ENCODE results near the gene MOB2. TPM values are rescaled to one million over a fixed set of nuclear protein-coding genes. Genes with fewer than 3 reads are reported as not detected.

Gene MOB2
- total and polyA plus RNA-seq, 9 of the 15 experiments (the other 6 are each of a cell fraction or from before 2014, with no cell fraction given): 0.17 to 36.8 (median 19.2) TPM

DNA sequence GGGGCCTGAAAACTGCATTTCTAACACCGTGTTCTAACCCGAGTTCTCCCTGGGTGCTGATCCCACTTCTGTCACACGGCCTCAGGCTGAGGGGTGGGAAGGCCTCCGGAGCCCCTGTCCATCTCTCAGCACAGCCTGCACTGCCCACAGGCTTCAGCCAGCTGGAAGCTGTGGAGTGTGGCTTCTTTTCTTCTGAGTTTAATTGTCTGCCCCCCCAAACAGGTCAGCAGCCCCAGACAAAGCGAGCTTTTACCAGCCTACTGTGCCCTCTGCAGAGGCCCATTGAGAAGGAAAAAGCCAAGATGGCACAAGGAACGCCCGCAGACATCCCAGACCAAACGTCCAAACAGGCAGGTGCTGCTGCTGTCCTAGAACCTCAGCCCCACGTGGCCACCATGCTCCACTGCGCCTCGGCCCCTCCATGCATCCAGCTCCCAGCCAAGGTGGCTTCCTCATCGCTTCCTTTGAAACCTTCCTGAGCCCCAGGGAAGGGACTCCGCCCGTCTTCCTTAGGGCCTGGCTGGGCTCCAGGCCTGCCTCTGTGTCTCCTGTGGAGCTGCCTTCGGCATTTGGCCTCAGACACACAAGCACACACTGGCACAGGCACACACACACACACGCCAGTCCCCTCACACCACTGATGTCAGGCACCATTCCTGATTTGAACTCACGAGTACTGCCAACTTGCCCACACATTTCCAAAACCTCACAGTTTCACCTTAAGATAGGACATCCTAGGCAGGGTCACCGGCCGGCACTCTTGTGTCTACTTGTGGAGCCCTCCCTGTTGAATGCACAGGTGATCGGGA is 1.7 kb downstream of the MOB2 start (continued):
- TF ChIP-seq, protein P1, sequence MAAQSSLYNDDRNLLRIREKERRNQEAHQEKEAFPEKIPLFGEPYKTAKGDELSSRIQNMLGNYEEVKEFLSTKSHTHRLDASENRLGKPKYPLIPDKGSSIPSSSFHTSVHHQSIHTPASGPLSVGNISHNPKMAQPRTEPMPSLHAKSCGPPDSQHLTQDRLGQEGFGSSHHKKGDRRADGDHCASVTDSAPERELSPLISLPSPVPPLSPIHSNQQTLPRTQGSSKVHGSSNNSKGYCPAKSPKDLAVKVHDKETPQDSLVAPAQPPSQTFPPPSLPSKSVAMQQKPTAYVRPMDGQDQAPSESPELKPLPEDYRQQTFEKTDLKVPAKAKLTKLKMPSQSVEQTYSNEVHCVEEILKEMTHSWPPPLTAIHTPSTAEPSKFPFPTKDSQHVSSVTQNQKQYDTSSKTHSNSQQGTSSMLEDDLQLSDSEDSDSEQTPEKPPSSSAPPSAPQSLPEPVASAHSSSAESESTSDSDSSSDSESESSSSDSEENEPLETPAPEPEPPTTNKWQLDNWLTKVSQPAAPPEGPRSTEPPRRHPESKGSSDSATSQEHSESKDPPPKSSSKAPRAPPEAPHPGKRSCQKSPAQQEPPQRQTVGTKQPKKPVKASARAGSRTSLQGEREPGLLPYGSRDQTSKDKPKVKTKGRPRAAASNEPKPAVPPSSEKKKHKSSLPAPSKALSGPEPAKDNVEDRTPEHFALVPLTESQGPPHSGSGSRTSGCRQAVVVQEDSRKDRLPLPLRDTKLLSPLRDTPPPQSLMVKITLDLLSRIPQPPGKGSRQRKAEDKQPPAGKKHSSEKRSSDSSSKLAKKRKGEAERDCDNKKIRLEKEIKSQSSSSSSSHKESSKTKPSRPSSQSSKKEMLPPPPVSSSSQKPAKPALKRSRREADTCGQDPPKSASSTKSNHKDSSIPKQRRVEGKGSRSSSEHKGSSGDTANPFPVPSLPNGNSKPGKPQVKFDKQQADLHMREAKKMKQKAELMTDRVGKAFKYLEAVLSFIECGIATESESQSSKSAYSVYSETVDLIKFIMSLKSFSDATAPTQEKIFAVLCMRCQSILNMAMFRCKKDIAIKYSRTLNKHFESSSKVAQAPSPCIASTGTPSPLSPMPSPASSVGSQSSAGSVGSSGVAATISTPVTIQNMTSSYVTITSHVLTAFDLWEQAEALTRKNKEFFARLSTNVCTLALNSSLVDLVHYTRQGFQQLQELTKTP (IDR thresholded peaks at IDR 0.05; ENCODE audit: low read depth in 1 of 2, partially characterized antibody in 2 of 2): no peak
- TF ChIP-seq PHTF2 (CRISPR knock-in tag; IDR thresholded peaks at IDR 0.05) (no peak), ESRRA (IDR thresholded peaks at IDR 0.05; ENCODE audit: borderline replicate concordance, low read depth) (no peak), PPARD (CRISPR knock-in tag; IDR thresholded peaks at IDR 0.05) (no peak), ILK (tag; IDR thresholded peaks at IDR 0.05; ENCODE audit: borderline replicate concordance, low read depth) (no peak), NCOA2 (IDR thresholded peaks at IDR 0.05; ENCODE audit: partially characterized antibody in 2 of 2) (no peak), CEBPG (CRISPR knock-in tag; IDR thresholded peaks at IDR 0.05) (no peak), CEBPG (tag; conservative IDR thresholded peaks at IDR 0.05 in 1 of 2, IDR thresholded peaks at IDR 0.05 in 1 of 2) (no peak)
